Pancreas (tissue), 10 donors: Measurements from ENCODE around the gene TBC1D30. TPM values are rescaled to one million over a fixed set of nuclear protein-coding genes. Genes with fewer than 3 reads are reported as not detected.

Experiments used
- ATAC-seq, 4 donors: fragments of 200-7000 bp; cut with Tn5 transposase; one replicate each; pipeline versions ENCODE4 v1.8.0 to v1.9.1; 2020; ENCODE audit warnings: mild to moderate bottlenecking in 4 of 4, moderate library complexity in 4 of 4
- DNase-seq, 6 donors: peaks; one replicate each; pipeline ENCODE4 v3.0.0-alpha.2; 2020
- FAIRE-seq: peaks from 2 replicates; lab custom pipeline; 2012; peaks lifted over from hg19 to GRCh38; lab: Jason Lieb, UNC
- H3K27ac ChIP-seq, 4 donors: fragments of 200-600 bp; sonication (generic); 1 replicate in 3 of 4; 2 replicates in 1 of 4; pipeline versions ENCODE4 v1.5.0 to v1.8.0; 2020
- H3K27me3 ChIP-seq, 4 donors: fragments of 200-600 bp; one replicate each; pipeline ENCODE4 v1.8.0; 2021
- H3K36me3 ChIP-seq, 3 donors: fragments of 200-600 bp; sonication (generic) in 1 of 3; one replicate each; pipeline versions ENCODE4 v1.5.0 to v1.8.0; 2020 to 2021
- H3K4me1 ChIP-seq, 3 donors: fragments of 200-600 bp; one replicate each; pipeline ENCODE4 v1.8.0; 2021
- H3K4me3 ChIP-seq, 4 donors: fragments of 200-600 bp; sonication (generic) in 2 of 4; one replicate each; pipeline versions ENCODE4 v1.5.0 to v1.8.0; 2020 to 2021
- H3K9me3 ChIP-seq, 4 donors: fragments of 200-600 bp; one replicate each; pipeline ENCODE4 v1.8.0; 2021
- CTCF ChIP-seq, 4 donors: fragments of 200-600 bp; sonication (generic) in 3 of 4; IDR thresholded peaks; one replicate each; pipeline versions ENCODE4 v1.5.0 to v1.8.0; 2021; ENCODE audit warnings: antibody characterized with exemption in 4 of 4
- WGBS, 2 donors: extraction: QIAGEN DNeasy Blood & Tissue Kit; methylation state at CpG; one replicate each; pipeline ENCODE4 v1.1.7; 2013; 5-methylcytosine and 5-hydroxymethylcytosine counted together
- intact Hi-C, 3 donors: fragments of 100-400 bp; cut with DNase I; formaldehyde crosslinking; loops; one replicate each; pipeline versions ENCODE4 v1.11.1 to v1.14.2; 2022
- polyA plus RNA-seq, 2 donors: library from polyadenylated mRNA; stranded (reverse); fragments of 200-250 nt; gene quantifications; one replicate each; pipeline ENCODE4 v1.2.3, GENCODE V29; 2013
- total RNA-seq, 6 donors: library from RNA; stranded (reverse); fragmentation: NEBNext Ultra II Directional in 4 of 6; extraction: Animal tissue kit (Norgen Biotek cat#: 25700) in 4 of 6; gene quantifications; one replicate each; pipeline versions ENCODE4 v1.2.1 to v1.2.4, GENCODE V29; 2021 to 2023
- donor health status: healthy with polysubstance abuse.
- donor health status: DM: no; HTN: no; CAD: no; lungs with moderate emphysema.
- donor health status: DM: no; HTN: no; CAD: no.
- donor health status: control.
- donor health status: control.
- donor health status: Bipolar disorder and iron deficiency.
- donor health status: DM: yes; HTN: yes; CAD: no.
- donor health status: DM: no; HTN: no; CAD: no.
- donor health status: DM: no; HTN: no; CAD: no.
- donor health status: DM: yes; HTN: yes; CAD: no.

TBC1D30 gene
- total and polyA plus RNA-seq, 8 donors: 6.6 to 26.2 (median 18.4) TPM

- ATAC-seq: peak; percentile 87 to 95 (median 92)
- H3K27me3 ChIP-seq: no peaks in the 10 kb centered on the region
- peak; percentile 66 to 71 (median 70) for TF ChIP-seq CTCF (IDR thresholded peaks at IDR 0.05)
- no peak overlapping the region for H3K27ac ChIP-seq
- no peaks in the 10 kb centered on the region for H3K36me3 ChIP-seq
- no peak for DNase-seq
- peak; percentile 59 for FAIRE-seq
- 47 to 48% methylated on average over 6 of the region's 6 CpGs for WGBS, 2 donors
- H3K4me3 ChIP-seq: no peak overlapping the region
- no peaks in the 10 kb centered on the region for H3K9me3 ChIP-seq
- intact Hi-C loops: loop anchor here in 1 of 3 donors (10.0 kb wide), 1 partner anchor 214 kb away; no protein-coding TSS in a partner anchor
- H3K4me1 ChIP-seq: no peaks in the 10 kb centered on the region
These were observed 66.5 kb downstream of the TBC1D30 start for GRCh38 chr12:64890873-64891468.

- WGBS, 2 donors: 84 to 89% methylated on average over 1 of the region's 1 CpG
- Histone ChIP-seq H3K9me3 (no peaks in the 10 kb centered on the region), H3K27ac (no peak overlapping the region), H3K27me3 (no peaks in the 10 kb centered on the region), H3K4me1 (no peaks in the 10 kb centered on the region), H3K4me3 (no peak overlapping the region), H3K36me3 (no peaks in the 10 kb centered on the region)
- FAIRE-seq (no peak), ATAC-seq (no peak), DNase-seq (no peak)
- intact Hi-C loops: loop anchor here in 1 of 3 donors (10.0 kb wide), 1 partner anchor 213 kb away; no protein-coding TSS in a partner anchor
- TF ChIP-seq CTCF (IDR thresholded peaks at IDR 0.05): no peak
These were observed 67.2 kb downstream of the TBC1D30 start for GRCh38 chr12:64891629-64892028.

- DNase-seq (no peak), ATAC-seq (no peak), FAIRE-seq (no peak)
- 91% methylated on average over 4 of the region's 4 CpGs for WGBS, 2 donors
- intact Hi-C loops: loop anchor here in 1 of 3 donors (10.0 kb wide), 1 partner anchor 212 kb away; no protein-coding TSS in a partner anchor
- Histone ChIP-seq H3K4me1 (no peaks in the 10 kb centered on the region), H3K36me3 (no peaks in the 10 kb centered on the region), H3K9me3 (no peaks in the 10 kb centered on the region), H3K4me3 (no peak overlapping the region), H3K27ac (no peak overlapping the region), H3K27me3 (no peaks in the 10 kb centered on the region)
- no peak for TF ChIP-seq CTCF (IDR thresholded peaks at IDR 0.05)
These were observed 68.1 kb downstream of the TBC1D30 start for GRCh38 chr12:64892561-64892960.

GRCh38 chr12:64893961-64894360, 69.5 kb downstream of the TBC1D30 start:
- Histone ChIP-seq H3K4me3 (no peak overlapping the region), H3K27me3 (no peaks in the 10 kb centered on the region), H3K4me1 (no peaks in the 10 kb centered on the region), H3K9me3 (no peaks in the 10 kb centered on the region), H3K36me3 (no peaks in the 10 kb centered on the region), H3K27ac (no peak overlapping the region)
- ATAC-seq: no peak
- WGBS, 2 donors: 77 to 81% methylated on average over 4 of the region's 4 CpGs
- FAIRE-seq: no peak
- TF ChIP-seq CTCF (IDR thresholded peaks at IDR 0.05): no peak
- no peak for DNase-seq
- intact Hi-C loops: loop anchor here in 1 of 3 donors (10.0 kb wide), 1 partner anchor 211 kb away; no protein-coding TSS in a partner anchor
